Medulla oblongata (tissue), 1 donor: ENCODE data around the gene PHF2.
"Not testable (repeated sequence)": the region's sequence is repeated elsewhere in the genome, so short reads cannot be mapped to it uniquely, and the experiment has no call there.

Experiments
- DNase-seq: peaks from one replicate; pipeline ENCODE4 v3.0.0-alpha.2; 2015; ENCODE audit errors: extremely low spot score

Gene PHF2

DNA sequence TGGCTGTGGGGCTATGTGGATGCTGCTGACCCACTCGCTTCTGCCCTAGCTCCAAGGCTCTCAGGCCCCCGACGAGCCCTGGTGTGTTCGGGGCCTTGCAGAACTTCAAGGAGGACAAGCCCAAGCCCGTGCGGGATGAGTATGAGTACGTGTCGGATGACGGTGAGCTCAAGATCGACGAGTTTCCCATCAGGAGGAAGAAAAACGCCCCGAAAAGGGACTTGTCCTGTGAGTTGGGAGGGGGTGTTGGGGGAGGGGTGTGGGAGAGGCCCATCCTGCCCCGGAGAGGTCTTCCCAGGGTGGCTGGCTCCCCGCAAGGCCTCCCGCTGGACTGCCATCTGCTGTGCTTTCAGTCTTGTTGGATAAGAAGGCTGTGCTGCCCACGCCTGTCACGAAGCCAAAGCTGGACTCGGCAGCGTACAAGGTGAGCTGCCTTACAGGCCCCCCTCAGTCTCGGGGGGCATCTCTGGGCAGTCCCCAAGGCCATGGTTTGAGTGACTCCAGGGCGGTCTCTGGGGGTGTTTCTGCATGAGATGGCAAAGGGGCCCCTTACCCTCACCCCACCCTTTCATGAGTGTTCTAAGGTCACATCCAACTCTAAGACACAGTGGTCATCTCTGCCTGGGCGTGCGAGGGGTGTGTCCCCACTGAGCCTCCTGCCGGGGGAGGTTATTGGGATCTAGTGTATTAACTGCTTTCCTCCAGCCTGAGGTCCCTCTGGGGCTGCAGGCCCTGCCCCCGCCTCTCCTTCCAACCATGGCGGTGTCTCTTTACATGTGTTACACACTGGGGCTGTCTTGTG lies 89.5 kb downstream of the PHF2 start:
- DNase-seq, result no peak

DNA sequence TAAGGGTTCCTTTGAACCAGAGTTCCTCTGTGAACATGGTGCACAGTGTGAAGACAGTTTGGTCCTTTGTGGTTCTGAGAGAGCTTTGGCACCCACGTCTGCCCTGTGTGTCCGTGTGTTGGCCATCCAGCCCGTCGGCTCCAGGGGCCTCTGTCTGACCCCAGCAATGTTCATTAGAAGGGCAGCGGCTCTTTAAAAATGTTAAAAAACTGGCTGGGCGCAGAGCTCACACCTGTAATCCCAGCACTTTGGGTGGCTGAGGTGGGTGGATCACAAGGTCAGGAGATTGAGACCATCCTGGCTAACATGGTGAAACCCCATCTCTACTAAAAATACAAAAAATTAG lies 90.0 kb downstream of the PHF2 start:
- not testable (repeated sequence) for DNase-seq

DNA sequence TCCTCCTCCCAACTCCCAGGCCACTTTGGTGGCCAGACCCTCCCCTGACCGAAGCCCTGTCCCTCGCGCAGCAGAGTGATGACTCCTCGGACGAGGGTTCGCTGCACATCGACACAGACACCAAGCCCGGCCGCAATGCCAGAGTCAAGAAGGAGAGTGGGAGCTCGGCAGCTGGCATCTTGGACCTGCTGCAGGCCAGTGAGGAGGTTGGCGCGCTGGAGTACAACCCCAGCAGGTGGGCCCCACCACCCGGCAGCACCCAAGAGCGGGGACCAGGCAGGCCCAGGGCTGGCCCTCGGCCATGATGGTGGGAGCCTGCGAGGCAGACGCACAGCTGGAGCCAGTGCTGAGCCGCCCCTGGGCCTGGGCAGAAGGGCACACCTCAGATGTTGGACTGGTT lies 90.6 kb downstream of the PHF2 start:
- no peak for DNase-seq

DNA sequence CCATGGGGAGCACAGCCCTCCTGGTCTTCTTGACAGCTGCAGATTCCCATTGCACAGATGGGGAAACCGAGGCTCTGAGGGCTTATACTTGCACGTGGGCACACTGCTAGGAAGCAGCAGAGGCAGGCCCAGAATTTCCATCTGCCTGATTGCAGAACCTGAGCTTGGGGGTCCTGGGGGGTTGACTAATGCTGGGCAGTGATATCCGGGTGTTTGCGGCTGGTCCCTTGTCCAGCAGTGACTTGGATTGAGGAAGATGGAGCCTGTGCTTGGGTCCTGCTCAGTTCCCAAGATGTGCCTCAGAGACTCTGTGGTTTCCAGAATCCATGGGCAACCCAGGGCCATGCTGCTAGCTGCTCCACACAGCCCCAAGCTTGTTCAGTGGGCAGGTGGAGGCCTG lies 91.2 kb downstream of the PHF2 start:
- DNase-seq, result no peak

DNA sequence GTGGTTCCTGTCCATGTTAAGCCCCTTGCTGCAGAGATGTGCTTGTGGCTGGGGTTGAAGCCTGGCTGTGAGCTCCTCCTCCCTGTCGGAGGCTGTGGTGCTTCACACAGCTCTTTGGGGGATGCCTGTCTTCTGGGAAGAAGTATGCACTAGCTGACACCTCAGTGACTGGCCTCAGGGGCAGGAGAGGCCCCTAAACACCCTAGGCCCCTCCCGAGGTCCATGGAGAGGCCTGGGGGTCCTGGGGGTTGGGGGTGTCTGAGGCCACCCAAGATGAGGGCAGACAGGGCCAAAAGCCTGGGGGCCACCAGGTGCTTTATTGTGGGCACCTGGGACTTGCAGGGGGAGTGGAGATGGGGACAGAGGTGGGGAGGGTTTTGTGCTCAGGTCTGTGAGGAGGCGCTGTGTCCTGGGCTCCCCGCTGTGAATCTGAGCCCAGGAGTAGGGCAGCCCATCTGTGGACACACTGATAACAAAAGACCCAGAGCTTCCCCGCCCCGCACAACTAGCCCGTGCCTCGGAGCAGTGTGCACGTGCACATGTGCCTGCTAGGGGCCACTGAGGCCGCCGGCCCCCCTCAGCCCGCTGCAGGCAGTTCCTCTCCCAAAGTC lies 92.0 kb downstream of the PHF2 start:
- DNase-seq, result no peak

DNA sequence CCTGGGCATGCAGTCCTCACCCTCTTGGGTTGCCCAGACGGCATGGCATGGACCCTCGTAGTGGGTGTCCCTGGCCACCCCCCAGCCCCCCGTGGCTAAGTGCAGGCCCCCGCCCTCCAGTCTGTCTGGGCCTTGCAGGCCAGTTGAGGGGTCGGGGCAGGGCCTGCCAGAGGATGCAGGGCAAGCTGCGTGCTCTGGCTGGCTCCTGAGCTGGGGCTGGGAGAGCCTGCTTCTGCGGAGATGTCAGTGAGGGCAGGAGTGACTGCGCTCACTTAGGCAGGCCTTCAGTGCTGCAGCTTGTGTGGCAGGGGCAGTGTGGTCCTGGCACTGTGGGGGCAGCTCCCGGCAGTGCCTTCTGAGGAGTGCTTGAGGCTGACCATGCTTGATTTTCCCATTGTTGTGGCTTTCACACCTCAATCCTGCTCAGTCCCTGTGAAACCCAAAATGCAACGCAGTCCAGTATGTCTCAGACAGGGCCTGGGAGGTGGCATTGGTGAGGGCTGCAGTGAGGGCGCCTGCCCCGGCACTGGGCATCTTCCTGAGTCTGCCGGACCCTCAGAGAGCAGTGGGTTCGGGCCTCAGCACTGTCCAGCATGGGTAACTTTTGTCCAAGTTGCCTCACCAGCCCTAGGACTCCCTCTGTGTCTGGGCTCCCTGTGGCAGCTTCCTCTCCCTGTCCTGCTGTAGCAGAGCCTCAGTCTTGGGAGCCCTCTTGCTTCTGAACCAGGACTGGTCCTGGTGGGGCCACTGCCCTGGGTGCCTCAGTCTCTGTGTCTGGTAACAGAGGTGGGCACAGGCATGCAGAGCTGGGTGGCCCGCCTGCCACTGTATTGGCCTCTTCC lies 93.0 kb downstream of the PHF2 start:
- DNase-seq, result no peak

DNA sequence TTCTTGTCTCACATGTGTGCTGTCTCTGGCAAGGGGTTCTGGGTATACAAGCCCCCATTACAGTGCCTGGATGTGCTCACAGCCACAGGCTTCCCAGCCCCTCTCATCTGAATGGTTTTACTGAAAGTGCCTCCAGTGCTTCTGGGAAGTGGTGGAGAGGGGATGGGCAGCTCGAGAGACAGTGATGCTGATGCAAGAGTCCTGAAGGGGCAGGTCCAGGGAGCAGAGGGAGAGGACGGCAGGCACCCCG lies 93.5 kb downstream of the PHF2 start:
- DNase-seq, result no peak

DNA sequence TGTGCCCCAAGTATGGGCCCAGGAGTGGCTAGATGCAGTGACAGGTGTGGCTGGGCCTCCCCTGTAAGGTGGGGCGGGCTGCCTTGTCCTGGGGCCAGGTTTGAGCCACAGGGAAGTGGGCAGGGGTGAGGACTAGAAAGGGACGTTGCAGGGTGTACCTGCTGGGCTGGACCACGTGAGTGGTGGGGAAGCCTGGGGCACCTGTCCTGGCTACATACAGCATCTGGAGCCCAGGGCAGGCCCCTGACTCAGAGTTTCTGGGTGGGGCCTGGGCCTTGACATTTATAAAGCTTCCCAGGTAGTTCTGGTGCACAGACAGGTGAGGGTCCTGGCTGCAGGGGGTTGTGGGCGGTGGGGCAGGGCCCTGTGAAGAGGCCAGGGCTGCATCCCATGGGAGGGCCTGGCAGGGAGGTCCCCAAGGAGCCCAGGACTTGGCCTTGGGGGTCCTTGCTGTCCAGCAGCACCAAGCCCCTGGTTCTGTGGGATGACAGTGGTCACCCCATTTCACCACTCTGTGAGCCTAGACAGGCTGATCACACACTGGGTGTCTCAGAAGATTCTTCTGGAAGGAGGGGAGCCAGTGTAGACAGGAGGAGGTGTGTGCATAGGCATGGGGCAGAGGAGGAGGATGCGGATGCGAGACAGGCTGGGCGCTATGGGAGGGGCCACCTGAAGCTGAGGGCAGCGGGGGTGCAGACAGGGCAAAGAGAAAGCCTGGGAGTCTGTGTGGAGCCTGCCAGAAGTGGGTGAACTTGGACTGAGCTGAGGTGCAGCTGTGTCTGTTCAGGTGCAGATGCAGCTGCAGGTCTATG lies 94.0 kb downstream of the PHF2 start:
- no peak for DNase-seq

DNA sequence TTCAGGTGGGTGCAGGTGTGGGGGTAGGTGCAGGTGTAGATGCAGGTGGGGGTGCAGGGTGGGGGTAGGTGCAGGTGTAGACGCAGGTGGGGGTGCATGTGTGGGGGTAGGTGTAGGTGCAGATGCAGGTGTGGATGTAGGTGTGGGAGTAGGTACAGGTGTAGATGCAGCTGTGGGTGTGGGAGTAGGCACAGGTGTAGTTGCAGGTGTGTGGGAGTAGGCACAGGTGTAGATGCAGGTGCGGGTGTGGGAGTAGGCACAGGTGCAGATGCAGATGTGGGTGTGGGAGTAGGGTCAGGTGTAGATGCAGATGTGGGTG lies 94.6 kb downstream of the PHF2 start:
- no peak for DNase-seq

DNA sequence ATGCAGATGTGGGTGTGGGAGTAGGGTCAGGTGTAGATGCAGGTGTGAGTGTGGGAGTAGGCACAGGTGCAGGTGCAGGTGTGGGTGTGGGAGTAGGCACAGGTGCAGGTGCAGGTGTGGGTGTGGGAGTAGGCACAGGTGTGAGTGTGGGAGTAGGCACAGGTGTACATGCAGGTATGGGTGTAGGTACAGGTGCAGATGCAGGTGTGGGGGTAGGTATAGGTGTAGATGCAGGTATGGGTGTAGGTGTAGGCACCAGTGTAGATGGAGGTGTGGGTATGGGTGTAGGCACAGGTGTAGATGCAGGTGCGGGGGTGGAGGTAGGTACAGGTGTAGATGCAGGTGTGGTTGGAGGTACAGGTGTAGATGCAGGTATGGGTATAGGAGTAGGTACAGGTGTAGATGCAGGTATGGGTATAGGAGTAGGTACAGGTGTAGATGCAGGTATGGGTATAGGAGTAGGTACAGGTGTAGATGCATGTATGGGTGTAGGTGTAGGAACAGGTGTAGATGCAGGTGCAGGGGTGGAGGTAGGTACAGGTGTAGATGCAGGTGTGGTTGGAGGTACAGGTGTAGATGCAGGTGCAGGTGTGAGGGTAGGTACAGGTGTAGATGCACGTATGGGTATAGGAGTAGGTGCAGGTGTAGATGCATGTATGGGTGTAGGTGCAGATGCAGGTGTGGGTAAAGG lies 96.1 kb downstream of the PHF2 start:
- not testable (repeated sequence) for DNase-seq

DNA sequence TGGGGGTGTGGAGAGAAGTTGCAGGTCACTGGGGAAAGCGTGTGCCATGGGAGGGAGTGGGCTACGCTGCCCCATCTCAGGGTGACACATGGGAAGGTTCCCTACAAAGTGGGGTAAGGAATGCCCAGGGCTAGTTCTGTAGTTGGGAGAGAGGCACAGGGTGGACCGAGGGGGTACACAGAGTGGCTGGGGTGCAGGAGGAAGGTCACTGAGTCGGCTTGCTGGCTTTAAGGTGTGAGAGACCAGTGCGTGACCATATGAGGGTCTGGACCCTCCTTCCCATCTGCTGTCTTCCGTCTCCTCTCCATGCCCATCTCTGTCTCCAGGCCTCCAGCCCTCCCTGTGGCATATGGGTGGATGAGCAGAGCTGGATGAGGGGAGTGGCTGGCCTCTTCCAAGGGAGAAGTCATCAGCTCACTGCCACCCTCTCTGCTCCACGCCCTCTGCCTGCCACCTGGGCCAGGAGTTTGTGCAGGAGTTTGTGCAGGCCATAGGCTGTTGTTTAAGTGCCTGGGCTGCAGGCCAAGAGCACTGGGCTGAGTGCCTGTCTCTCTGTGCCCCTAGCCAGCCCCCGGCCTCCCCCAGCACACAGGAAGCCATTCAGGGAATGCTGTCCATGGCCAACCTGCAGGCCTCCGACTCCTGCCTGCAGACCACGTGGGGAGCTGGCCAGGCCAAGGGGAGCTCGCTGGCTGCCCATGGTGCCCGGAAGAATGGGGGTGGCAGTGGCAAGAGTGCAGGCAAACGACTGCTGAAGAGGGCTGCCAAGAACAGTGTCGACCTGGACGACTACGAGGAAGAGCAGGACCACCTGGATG lies 96.8 kb downstream of the PHF2 start:
- DNase-seq, result no peak

DNA sequence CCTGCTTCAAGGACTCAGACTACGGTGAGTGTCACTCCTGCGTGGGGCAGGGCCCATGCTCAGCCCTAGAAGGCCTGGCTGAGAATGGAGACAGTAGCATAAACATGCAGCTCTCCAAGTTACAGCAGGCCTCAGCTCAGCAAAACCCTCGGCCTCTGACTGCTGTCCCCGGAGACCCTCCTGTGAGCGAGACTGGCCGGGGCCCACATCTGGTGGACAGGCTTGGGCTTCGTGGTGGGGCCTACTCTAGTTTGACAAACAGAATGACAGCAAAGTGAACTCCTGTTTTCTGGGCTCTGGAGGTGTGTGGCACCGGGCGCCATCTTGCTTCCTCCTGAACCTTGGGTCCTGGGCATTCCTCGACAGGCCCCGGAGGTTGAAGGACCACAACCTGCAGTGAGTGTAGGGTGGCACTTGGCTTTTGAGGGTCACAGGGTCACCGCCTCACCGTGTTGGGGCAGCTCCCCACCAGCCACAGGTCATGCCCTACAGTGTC lies 97.5 kb downstream of the PHF2 start:
- no peak for DNase-seq

DNA sequence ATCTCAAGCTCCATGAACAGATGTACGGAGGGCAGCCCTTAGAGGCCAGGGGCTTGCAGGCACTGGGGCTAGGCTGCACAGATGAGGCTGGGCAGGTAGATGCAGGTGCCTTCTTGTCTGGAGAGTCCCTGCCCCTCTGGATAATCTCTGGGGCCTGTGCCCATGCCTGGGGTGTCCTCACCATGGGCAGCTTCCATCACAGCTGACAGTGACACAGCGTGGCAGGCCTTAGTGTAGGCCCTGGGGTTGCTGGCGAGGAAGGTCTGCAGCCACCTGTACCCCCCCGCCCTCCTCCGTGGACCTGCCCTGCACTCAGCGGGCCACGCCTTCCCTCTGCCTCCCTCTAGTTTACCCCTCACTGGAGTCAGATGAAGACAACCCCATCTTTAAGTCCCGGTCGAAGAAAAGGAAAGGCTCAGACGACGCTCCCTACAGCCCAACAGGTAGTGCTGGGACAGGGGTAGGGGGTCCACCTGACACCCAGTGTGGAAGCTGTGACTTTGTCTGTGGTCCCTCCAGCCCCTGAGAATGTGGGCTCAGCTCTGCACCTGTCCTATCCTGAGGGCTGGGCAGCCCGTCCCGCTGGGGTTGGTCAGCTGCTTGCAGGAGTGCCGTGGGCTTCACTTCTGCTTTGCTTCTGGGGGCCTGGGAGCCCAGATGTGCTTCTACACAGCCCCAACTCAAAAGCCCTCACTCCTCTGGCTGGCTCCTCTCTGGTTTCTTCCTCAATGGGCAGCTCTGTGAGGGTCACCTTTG lies 98.4 kb downstream of the PHF2 start:
- DNase-seq, result no peak

DNA sequence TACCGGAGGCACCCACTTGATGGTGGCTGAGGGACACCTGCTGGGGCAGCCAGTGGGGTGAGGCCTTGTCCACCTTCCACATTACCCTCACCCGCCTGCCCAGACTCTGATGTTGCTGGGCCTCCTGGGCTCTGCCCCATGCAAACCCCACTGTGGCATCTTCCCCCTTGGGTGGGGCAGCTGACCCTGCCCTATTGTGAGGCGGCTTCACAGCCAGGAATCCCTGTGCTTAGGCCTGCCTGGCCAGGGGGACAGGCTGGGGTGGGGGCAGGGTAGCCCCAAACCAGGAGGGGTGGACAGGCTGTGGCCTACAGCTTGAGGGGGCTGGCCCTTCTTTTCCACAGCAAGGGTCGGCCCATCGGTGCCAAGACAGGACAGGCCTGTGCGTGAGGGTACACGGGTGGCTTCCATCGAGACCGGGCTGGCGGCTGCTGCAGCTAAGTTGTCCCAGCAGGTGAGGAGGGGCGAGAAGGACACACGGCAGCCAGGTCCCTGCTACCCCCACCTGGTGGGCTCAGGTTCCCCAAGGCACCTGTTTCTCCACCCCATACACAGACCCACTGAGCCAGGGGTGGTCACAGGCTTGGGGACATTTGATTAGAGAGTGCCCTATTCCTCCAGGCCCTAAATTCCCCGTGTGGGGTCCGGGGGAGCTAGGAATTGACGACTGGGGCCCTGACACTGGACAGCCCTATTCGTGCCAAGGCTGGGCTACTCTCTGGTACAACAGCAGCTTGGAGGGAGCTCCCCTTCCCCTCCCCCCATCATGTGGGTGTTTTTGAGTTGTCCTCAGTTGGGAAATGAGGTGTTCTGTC lies 99.2 kb downstream of the PHF2 start:
- DNase-seq, result no peak

DNA sequence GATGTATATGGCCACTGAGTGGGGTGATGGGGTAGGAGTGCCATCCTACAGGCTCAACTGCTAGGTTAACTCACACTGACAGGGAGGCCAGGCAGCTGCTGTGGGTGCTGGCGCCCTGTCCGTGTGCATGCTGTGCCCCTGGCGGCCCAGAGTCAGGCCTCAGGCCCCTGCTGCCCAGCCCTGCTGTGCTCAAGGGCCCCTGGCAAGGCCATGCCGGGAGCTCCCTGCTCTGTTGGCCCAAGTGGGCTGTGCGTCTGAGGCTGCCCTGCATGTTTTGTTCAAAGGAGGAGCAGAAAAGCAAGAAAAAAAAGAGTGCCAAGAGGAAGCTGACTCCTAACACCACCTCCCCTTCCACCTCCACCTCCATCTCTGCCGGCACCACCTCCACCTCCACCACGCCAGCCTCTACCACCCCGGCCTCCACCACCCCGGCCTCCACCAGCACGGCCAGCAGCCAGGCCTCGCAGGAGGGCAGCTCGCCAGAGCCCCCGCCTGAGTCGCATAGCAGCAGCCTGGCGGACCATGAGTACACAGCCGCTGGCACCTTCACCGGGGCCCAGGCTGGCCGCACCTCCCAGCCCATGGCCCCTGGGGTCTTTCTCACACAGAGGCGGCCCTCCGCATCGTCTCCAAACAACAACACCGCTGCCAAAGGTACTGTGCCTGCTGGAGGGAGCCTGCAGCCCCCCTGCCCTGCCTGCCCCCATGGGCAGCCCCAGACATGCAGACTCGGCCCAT lies 100.1 kb downstream of the PHF2 start:
- no peak for DNase-seq

DNA sequence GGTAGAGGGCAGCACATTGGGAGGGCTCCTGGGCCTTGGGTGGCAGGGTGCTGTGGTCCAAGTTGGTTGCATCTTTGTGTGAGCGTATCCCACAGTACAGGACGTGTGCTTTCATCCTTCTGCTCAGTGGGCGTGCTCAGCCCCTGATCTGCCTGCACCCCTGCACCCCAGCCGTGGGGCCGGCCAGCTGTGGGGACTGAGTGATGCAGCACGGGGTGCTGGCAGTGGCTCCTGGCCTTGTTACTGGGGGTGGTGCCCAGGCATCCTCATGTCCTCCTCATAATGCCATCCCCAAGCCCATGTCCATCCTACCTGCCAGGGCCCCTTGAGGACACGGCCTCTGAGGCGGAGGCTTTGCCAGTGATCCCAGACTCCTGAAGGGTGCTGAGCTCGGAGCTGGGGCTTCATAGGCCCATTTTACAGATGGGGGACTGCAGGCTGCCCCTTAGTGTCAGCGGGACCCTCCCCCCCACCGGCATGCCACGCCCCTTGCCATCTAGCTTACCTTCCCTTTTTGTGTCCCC lies 100.7 kb downstream of the PHF2 start:
- DNase-seq, result no peak

DNA sequence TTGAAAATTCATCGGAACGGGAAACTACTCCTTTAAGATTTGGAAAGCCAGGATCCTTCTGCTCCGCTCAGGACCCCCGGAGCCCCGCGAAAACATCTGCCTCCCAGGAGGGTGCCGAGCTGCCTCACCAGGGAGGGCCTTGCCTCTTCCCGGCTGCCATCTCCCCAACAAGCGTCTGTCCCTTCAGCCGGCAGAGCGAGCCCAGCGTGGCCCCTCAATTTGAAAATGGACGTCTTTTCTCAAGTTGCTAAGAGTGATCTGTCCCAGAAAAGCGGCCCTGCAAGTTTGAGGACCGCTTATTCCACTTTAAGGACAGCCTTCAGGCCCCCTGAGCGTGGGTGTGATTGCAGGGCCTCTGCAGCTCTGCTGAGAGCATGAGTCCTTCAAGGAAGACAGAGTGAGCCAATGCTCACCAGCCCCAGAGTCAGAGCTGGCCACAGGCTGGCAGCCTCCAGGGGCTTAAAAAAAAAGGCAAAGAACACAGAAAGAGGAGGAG lies 101.3 kb downstream of the PHF2 start:
- no peak for DNase-seq
